Measurements from ENCODE around the gene NTSR2.
A peak's percentile ranks its signal among the peaks of the same experiment; 100 is the strongest.

NTSR2 gene

GRCh38 chr2:11698009-11698922 lies 28.3 kb upstream of the NTSR2 start:
- DNase-seq = no peak

- no peak for DNase-seq
Measured at GRCh38 chr2:11697103-11697871, 27.3 kb upstream of the NTSR2 start.

- DNase-seq = no peak
Measured at GRCh38 chr2:11696736-11697102, 26.7 kb upstream of the NTSR2 start.

GRCh38 chr2:11695576-11695975 lies 25.6 kb upstream of the NTSR2 start:
- no peak for DNase-seq

- DNase-seq = peak; percentile 52 to 54
Measured at GRCh38 chr2:11692966-11693521, 23.0 kb upstream of the NTSR2 start.

GRCh38 chr2:11691076-11691660 lies 21.2 kb upstream of the NTSR2 start:
- no peak for DNase-seq

GRCh38 chr2:11688222-11689069 lies 18.5 kb upstream of the NTSR2 start:
- DNase-seq = peak; percentile 79 to 81

- DNase-seq = no peak
Measured at GRCh38 chr2:11687736-11688135, 17.7 kb upstream of the NTSR2 start.

GRCh38 chr2:11685906-11686470 lies 16.0 kb upstream of the NTSR2 start:
- DNase-seq = no peak

- no peak for DNase-seq
Measured at GRCh38 chr2:11684894-11685460, 15.0 kb upstream of the NTSR2 start.

GRCh38 chr2:11683966-11684365 lies 14.0 kb upstream of the NTSR2 start:
- DNase-seq = no peak

- DNase-seq = no peak
Measured at GRCh38 chr2:11683476-11683875, 13.5 kb upstream of the NTSR2 start.

- DNase-seq = no peak
Measured at GRCh38 chr2:11682590-11682915, 12.6 kb upstream of the NTSR2 start.

GRCh38 chr2:11681722-11682589 lies 12.0 kb upstream of the NTSR2 start:
- peak; percentile 27 to 33 for DNase-seq

GRCh38 chr2:11680901-11681721 lies 11.1 kb upstream of the NTSR2 start:
- no peak for DNase-seq

GRCh38 chr2:11680182-11680900 lies 10.3 kb upstream of the NTSR2 start:
- no peak for DNase-seq

- DNase-seq = no peak
Measured at GRCh38 chr2:11679486-11680181, 9.6 kb upstream of the NTSR2 start.

- DNase-seq = no peak
Measured at GRCh38 chr2:11679016-11679415, 9.0 kb upstream of the NTSR2 start.
